ENCODE measurements around the gene GLI3.

GLI3 gene

GRCh38 chr7:41928781-41929180 lies 308.2 kb downstream of the GLI3 start:
- in situ Hi-C loops (cut with MboI; ENCODE audit: low pct_unique_long_range_greater_than_20kb, low sequenced_read_pairs) = no loop called here
- DNase-seq = no peak

DNA sequence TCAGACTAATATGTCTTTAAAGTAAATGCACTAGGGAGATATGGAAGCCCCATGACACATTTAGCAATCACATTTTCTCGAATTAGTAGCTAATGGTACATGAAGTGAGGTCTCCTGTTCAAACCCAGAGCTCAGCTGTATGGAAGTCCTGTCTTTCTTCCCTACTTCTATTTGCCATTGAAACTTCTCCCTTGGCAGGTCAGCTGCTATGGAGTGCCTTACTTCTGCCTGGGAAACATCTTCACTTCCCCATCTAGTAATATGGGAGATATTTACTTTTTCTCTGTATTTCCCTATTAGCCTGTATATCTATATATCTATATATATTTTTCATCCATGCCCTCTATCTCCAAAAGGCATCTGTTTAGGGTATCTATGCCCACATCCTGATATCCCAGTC lies 308.8 kb downstream of the GLI3 start:
- in situ Hi-C loops (cut with MboI; ENCODE audit: low pct_unique_long_range_greater_than_20kb, low sequenced_read_pairs) = no loop called here
- DNase-seq = no peak

DNA sequence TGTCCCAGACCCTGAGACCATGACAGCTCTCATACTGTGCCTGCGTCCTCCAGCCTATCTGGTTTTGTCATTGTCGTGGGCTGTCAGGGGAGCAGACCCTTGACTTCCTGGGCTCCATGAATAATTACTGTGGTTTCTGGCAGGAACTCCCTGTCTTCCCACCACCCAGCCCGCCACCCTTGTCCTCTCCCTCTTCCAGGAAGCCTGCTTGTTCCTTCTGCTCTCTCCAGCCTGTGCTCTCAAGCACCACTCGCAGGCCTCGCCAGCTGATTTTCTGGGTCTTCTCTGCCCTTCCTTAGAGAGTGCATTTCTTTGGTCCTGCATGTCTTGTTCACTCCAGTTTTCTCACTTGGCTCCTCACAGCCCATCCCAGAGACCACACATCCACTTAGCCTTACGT lies 309.6 kb downstream of the GLI3 start:
- in situ Hi-C loops (cut with MboI; ENCODE audit: low pct_unique_long_range_greater_than_20kb, low sequenced_read_pairs) = no loop called here
- no peak for DNase-seq

DNA sequence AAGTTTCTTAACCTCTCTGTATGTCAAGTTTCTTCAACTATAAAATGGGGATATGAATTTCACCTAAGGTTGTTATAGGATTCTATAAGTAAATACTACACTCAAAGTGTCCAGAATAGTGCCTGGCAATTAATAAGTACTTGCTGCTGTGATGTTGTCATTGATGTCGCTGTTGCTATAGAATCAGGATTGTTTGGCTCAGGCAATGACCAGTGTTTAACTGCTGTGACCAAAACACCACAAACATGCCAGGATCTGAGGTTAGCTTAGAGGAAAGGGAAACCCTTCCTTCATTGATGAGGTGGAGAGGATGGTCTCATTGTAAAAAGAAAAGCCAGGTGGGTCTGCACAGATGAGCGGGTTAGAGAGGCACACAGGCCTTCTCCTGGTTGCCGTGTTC lies 311.1 kb downstream of the GLI3 start:
- in situ Hi-C loops (cut with MboI; ENCODE audit: low pct_unique_long_range_greater_than_20kb, low sequenced_read_pairs) = no loop called here
- no peak for DNase-seq

DNA sequence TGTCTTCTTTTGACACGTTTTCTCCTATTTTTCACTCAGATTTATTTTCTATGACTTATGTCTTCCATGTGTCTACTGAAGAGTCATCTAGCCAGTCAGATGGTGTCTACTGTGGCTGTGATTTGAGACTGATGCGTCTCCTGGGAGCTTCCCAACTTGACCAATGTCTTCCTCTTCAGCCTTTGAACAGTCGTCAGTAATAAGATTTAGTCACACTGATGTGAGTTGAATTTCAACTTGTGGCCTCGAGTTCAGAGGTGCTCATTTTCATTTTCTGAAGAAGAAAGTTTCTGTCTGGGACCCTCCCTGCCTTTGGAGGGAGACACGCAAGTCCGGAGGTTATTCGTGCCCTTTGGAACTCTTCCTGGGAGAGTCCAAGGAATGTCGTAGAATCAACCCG lies 312.2 kb downstream of the GLI3 start:
- in situ Hi-C loops (cut with MboI; ENCODE audit: low pct_unique_long_range_greater_than_20kb, low sequenced_read_pairs) = no loop called here

DNA sequence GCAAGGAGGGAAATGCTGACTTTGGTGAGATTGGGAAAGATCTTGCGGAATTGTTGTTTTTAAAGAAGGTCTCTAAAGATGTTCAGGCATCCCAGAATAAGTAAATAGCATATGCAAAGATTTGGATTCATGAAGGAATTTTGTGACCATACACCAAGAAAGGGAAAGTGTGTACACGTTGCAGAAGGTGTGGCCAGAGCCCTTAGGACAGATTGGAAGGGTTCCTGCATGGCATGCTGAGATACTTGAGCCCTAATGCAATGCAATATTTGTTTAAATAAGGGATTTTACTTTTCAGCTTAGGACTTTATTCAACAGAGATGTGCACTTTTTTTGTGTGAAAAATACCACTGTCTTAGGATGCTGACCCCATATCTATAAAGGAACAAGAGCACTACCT lies 314.6 kb downstream of the GLI3 start:
- in situ Hi-C loops (cut with MboI; ENCODE audit: low pct_unique_long_range_greater_than_20kb, low sequenced_read_pairs) = no loop called here
- no peak for DNase-seq

More for the DNA sequence above, 312.2 kb downstream of the GLI3 start:
- no peak for DNase-seq

- in situ Hi-C loops (cut with MboI; ENCODE audit: low pct_unique_long_range_greater_than_20kb, low sequenced_read_pairs) = no loop called here
- DNase-seq = no peak
Observed at GRCh38 chr7:41921453-41921981, 315.5 kb downstream of the GLI3 start.

DNA sequence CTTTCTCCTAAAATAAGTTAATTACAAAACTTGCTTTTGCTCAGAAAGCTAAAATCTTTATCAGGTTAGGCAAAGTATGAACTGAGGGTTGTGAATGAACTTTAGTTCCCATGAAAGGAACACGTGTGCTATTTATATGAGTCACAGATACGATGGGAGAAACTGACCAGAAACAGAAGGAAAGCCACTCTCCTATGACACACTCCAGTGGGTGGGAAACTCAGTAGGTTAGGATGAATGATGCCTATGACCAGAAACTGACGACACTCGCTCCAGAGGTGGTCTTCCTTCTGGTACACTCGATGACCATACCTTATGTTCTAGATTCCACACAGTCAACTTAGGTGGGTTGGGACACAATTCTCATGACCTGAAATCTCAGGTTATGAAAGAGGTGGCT lies 318.4 kb downstream of the GLI3 start:
- in situ Hi-C loops (cut with MboI; ENCODE audit: low pct_unique_long_range_greater_than_20kb, low sequenced_read_pairs) = no loop called here
- DNase-seq = no peak

DNA sequence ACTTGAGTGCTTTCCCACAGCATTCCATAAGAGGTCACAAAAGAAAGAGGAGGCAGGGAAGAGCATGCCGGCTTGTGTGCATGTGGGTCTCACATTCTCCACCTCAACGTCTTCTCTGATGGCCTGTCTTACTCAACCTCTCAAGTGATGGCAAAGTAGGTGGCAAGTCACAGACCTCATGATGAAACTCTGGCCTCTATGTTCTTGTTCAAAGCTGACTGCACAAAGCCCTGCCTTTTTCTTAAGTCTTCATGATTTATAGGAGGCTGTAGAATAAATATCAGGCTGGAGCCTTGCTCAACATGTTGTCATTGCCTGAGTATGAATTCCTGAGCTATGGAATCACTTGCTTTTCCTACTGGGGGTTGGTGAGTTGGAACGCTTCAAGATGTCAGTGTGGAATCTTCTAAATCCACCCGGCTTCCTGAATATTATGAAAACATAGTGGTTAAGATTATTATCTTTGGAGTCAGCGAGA lies 320.5 kb downstream of the GLI3 start:
- in situ Hi-C loops (cut with MboI; ENCODE audit: low pct_unique_long_range_greater_than_20kb, low sequenced_read_pairs) = no loop called here
- DNase-seq = no peak

GRCh38 chr7:41915871-41916270 lies 321.1 kb downstream of the GLI3 start:
- DNase-seq = no peak
- in situ Hi-C loops (cut with MboI; ENCODE audit: low pct_unique_long_range_greater_than_20kb, low sequenced_read_pairs) = no loop called here

- no peak for DNase-seq
- in situ Hi-C loops (cut with MboI; ENCODE audit: low pct_unique_long_range_greater_than_20kb, low sequenced_read_pairs) = no loop called here
Observed at GRCh38 chr7:41912851-41913567, 324.0 kb downstream of the GLI3 start.

DNA sequence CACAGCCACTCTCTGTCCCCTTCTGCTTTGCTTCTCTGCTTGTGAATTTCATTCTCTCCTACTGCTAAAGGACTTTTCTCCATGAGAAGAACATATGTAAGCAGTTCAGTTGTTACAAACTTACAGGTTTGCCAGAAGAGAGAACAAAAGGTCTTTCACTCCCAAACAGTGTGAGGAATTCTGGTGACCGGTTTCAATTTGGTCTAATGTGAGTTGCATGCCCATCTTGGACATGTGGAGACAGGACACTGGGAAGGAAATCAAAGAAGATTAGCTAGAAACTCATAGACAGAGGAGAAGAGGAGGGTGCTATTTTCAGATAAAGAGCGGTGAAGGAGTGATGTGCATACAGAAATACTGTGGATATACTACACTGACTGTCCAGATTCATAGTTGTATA lies 324.6 kb downstream of the GLI3 start:
- no peak for DNase-seq
- in situ Hi-C loops (cut with MboI; ENCODE audit: low pct_unique_long_range_greater_than_20kb, low sequenced_read_pairs) = no loop called here

DNA sequence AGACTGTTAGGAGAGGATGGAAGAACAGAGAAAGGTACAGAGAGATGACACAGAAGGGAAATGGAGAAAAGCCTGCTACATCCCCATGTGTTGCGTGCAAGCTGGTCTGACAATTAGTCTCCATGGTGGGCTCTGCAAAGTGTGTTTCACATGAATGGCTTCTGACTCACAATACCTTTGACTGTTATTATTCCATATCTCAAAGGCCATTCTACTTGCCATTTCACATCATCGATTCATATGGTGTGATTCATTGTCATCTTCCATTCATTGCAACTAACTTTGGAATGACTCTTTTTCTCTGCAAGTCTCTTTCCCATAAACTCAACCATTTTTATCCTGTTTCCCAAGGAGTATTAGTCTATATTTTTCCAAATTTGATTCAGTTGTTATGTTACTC lies 325.2 kb downstream of the GLI3 start:
- in situ Hi-C loops (cut with MboI; ENCODE audit: low pct_unique_long_range_greater_than_20kb, low sequenced_read_pairs) = no loop called here
- DNase-seq = no peak
